ENCODE measurements around the gene ZNF205. TPM values are rescaled to one million over a fixed set of nuclear protein-coding genes. Genes with fewer than 3 reads are reported as not detected.

ZNF205 gene
- total and polyA plus RNA-seq, 2 experiments from 2014 or later, result 16.6 to 29.1 TPM

- Histone ChIP-seq H3K27me3 (ENCODE audit: insufficient read depth) (no peaks in the 10 kb centered on the region), H3K79me2 (replicated peaks; ENCODE audit: insufficient read depth) (no peaks in the 10 kb centered on the region), H2AFZ (peak overlapping the region; percentile 90), H3K9me2 (ENCODE audit: insufficient read depth) (no peaks in the 10 kb centered on the region), H3K4me3 (peak overlapping the region; percentile 83), H3K27ac (ENCODE audit: low read depth) (peak overlapping the region; percentile 87), H4K20me1 (replicated peaks; ENCODE audit: insufficient read depth) (peaks cover 10% of the 10 kb centered on the region; the same call in 1 of the 2 replicates), H3K36me3 (ENCODE audit: insufficient read depth) (peaks cover 6% of the 10 kb centered on the region; the same call in 1 of the 2 replicates), H3K4me2 (peak overlapping the region; percentile 97), H3K4me1 (ENCODE audit: insufficient read depth) (peaks cover 39% of the 10 kb centered on the region), H3F3A (replicated peaks; ENCODE audit: low read depth) (peaks cover 50% of the 10 kb centered on the region)
- peak; percentile 89 for ATAC-seq
- Mint-ChIP-seq H3K27ac (peak overlapping the region; percentile 83), H3K27me3 (ENCODE audit: insufficient read depth, low read depth, poor library complexity) (peaks cover 21% of the 10 kb centered on the region), H3K9me3 (peaks cover 2% of the 10 kb centered on the region; the same call in 2 of the 3 replicates), H3K4me3 (peak overlapping the region; percentile 91), H3K36me3 (ENCODE audit: low read depth) (peaks cover 29% of the 10 kb centered on the region), H3K4me1 (peaks cover 41% of the 10 kb centered on the region)
- TF ChIP-seq CTCF (conservative IDR thresholded peaks at IDR 0.05; ENCODE audit: low read depth in 2 of 2) (peak in 1 of 2 experiments; percentile 39; a peak in 3 of 4 replicates), STAT1 (IDR thresholded peaks at IDR 0.05; ENCODE audit: unreplicated experiment) (no peak), POLR2AphosphoS5 (IDR thresholded peaks at IDR 0.05; ENCODE audit: low read depth) (peak; percentile 73), CREB1 (CRISPR knock-in tag; IDR thresholded peaks at IDR 0.05; ENCODE audit: low read depth) (peak; percentile 76), ZNF331 (CRISPR knock-in tag; IDR thresholded peaks at IDR 0.05; ENCODE audit: low read depth) (no peak)
- TF ChIP-seq, protein P1, sequence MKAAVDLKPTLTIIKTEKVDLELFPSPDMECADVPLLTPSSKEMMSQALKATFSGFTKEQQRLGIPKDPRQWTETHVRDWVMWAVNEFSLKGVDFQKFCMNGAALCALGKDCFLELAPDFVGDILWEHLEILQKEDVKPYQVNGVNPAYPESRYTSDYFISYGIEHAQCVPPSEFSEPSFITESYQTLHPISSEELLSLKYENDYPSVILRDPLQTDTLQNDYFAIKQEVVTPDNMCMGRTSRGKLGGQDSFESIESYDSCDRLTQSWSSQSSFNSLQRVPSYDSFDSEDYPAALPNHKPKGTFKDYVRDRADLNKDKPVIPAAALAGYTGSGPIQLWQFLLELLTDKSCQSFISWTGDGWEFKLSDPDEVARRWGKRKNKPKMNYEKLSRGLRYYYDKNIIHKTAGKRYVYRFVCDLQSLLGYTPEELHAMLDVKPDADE (IDR thresholded peaks at IDR 0.05), result 0 out of 2 replicates have a peak, but pooled peaks have one; percentile 15
- peak; percentile 99 for DNase-seq (ENCODE audit: low spot score)
Measured at GRCh38 chr16:3123986-3124886, 11.8 kb downstream of the ZNF205 start.

- no peak; the same call in 2 of the 3 replicates for ATAC-seq
Measured at GRCh38 chr16:3127745-3128144, 15.4 kb downstream of the ZNF205 start.

More at GRCh38 chr16:3127745-3128144, 15.4 kb downstream of the ZNF205 start:
- peak overlapping the region; percentile 2; the same call in 1 of the 2 replicates for H3K4me3 ChIP-seq
- DNase-seq (ENCODE audit: low spot score), result peak; percentile 84
- no peaks in the 10 kb centered on the region for H3K9me2 ChIP-seq (ENCODE audit: insufficient read depth)
- peak overlapping the region; percentile 82; the same call in 1 of the 2 replicates for H3K27ac Mint-ChIP-seq
- peaks cover 46% of the 10 kb centered on the region for H3K36me3 Mint-ChIP-seq (ENCODE audit: low read depth)
- peaks cover 7% of the 10 kb centered on the region for H3K79me2 ChIP-seq (replicated peaks; ENCODE audit: insufficient read depth)
- H3K4me1 Mint-ChIP-seq, result peaks cover 44% of the 10 kb centered on the region
- peak overlapping the region; percentile 12; the same call in 1 of the 2 replicates for H3K4me2 ChIP-seq
- no peaks in the 10 kb centered on the region for H3K27me3 ChIP-seq (ENCODE audit: insufficient read depth)
- H4K20me1 ChIP-seq (replicated peaks; ENCODE audit: insufficient read depth), result peaks cover 12% of the 10 kb centered on the region
- H3K4me3 Mint-ChIP-seq, result peak overlapping the region; percentile 47; the same call in 2 of the 3 replicates
- H3K27me3 Mint-ChIP-seq (ENCODE audit: insufficient read depth, low read depth, poor library complexity), result peaks cover 21% of the 10 kb centered on the region
- H3K36me3 ChIP-seq (ENCODE audit: insufficient read depth), result peaks cover 6% of the 10 kb centered on the region; the same call in 1 of the 2 replicates
- H3F3A ChIP-seq (replicated peaks; ENCODE audit: low read depth), result peaks cover 73% of the 10 kb centered on the region
- H2AFZ ChIP-seq, result no peak overlapping the region
- TF ChIP-seq JUNB (IDR thresholded peaks at IDR 0.05; ENCODE audit: unreplicated experiment), result no peak
- TF ChIP-seq, protein P2, sequence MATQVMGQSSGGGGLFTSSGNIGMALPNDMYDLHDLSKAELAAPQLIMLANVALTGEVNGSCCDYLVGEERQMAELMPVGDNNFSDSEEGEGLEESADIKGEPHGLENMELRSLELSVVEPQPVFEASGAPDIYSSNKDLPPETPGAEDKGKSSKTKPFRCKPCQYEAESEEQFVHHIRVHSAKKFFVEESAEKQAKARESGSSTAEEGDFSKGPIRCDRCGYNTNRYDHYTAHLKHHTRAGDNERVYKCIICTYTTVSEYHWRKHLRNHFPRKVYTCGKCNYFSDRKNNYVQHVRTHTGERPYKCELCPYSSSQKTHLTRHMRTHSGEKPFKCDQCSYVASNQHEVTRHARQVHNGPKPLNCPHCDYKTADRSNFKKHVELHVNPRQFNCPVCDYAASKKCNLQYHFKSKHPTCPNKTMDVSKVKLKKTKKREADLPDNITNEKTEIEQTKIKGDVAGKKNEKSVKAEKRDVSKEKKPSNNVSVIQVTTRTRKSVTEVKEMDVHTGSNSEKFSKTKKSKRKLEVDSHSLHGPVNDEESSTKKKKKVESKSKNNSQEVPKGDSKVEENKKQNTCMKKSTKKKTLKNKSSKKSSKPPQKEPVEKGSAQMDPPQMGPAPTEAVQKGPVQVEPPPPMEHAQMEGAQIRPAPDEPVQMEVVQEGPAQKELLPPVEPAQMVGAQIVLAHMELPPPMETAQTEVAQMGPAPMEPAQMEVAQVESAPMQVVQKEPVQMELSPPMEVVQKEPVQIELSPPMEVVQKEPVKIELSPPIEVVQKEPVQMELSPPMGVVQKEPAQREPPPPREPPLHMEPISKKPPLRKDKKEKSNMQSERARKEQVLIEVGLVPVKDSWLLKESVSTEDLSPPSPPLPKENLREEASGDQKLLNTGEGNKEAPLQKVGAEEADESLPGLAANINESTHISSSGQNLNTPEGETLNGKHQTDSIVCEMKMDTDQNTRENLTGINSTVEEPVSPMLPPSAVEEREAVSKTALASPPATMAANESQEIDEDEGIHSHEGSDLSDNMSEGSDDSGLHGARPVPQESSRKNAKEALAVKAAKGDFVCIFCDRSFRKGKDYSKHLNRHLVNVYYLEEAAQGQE (IDR thresholded peaks at IDR 0.05; ENCODE audit: unreplicated experiment), result no peak
- H3K9me3 Mint-ChIP-seq, result peaks cover 2% of the 10 kb centered on the region; the same call in 2 of the 3 replicates
- H3K27ac ChIP-seq (ENCODE audit: low read depth), result peak overlapping the region; percentile 67; the same call in 1 of the 2 replicates
- H3K4me1 ChIP-seq (ENCODE audit: insufficient read depth), result peaks cover 43% of the 10 kb centered on the region
